GM13977 (cell line): ENCODE data around the gene C1S.

Experiments used
- DNase-seq: peaks from one replicate; pipeline ENCODE4 v3.0.0; 2012; ENCODE audit warnings: low spot score
- in situ Hi-C: fragments of 300-500 bp; cut with MboI; formaldehyde crosslinking; loops from one replicate; pipeline ENCODE4 v1.12.0; 2022; ENCODE audit warnings: low sequenced_read_pairs, low pct_unique_long_range_greater_than_20kb, mixed read lengths, inconsistent platforms; ENCODE audit not compliant: unreplicated experiment
- TF ChIP-seq, protein P1 (sequence below): IDR thresholded peaks from 2 replicates; pipeline ENCODE4 v1.5.1; 2012; ENCODE audit warnings: mild to moderate bottlenecking, control low read depth; ENCODE audit not compliant: insufficient read depth; ENCODE audit errors: extremely low read depth, missing control alignments

C1S gene

DNA sequence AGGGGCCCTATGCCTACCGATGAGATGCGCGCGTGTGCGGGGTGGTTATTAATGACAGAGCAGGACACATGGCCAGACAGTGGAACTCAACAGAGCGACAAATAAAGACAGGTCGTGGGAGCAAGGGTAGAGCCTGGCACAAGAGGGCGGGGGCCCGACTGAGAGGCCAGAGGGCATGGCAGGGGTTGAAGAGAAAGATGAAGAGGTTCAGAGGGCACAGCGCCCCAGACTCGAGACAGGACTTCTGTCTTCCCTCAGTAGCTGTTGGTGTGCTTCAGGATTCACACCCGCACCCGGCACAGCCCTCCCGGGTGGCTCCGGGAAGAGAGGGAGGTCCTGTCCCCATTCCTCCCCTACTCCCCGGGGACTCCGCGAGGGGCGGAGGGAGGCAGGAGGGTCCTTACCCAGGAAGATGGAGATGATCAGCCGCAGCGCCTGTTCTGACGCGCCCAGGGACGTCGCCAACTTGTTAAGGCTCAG, 42.6 kb upstream of the C1S start:
- no peak for DNase-seq
- TF ChIP-seq, protein P1, sequence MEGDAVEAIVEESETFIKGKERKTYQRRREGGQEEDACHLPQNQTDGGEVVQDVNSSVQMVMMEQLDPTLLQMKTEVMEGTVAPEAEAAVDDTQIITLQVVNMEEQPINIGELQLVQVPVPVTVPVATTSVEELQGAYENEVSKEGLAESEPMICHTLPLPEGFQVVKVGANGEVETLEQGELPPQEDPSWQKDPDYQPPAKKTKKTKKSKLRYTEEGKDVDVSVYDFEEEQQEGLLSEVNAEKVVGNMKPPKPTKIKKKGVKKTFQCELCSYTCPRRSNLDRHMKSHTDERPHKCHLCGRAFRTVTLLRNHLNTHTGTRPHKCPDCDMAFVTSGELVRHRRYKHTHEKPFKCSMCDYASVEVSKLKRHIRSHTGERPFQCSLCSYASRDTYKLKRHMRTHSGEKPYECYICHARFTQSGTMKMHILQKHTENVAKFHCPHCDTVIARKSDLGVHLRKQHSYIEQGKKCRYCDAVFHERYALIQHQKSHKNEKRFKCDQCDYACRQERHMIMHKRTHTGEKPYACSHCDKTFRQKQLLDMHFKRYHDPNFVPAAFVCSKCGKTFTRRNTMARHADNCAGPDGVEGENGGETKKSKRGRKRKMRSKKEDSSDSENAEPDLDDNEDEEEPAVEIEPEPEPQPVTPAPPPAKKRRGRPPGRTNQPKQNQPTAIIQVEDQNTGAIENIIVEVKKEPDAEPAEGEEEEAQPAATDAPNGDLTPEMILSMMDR = peak; percentile 0
- in situ Hi-C loops = no loop called here

DNA sequence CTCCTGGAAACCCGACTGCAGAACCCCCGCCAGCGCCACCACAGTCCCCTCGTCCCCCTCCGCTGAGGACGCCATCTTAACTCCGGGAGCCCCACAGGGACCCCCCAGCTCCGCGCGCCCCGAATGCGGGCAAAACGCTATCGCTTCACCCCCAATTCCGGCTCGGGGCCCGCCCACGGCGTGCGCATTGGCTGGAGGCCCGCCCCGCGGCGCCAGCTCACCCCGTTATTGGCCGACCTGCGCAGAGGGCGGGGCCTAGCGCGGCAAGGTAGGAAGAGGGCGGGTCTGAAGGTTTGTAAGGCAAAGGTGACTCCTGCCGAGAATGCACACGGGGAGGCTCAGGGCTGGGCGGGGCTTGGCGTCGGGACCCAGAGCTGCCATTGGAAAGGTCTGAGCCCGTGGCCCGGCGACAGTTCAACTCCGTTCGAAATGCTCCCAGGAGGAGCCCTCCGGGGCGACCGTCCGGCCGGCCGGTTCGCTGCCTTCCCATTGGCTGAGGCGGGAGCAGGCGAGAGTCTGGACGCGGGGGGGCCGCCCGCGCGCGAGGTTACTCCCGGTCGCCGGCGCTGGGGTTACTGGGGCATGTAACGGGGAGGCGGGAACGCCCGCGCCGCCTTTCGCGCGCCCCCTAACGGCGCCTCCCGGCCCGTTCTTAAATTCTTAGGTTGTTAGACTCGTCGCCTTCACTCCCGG, 42.0 kb upstream of the C1S start, which contains the start of gene LPCAT3:
Gene LPCAT3 (minus strand): TSS at position 127 of the 693 bp plus-strand sequence. CDS start 52 bp downstream, at position 75.
- in situ Hi-C loops = no loop called here
- TF ChIP-seq, protein P1 = peak; percentile 84
- DNase-seq = peak; percentile 97

DNA sequence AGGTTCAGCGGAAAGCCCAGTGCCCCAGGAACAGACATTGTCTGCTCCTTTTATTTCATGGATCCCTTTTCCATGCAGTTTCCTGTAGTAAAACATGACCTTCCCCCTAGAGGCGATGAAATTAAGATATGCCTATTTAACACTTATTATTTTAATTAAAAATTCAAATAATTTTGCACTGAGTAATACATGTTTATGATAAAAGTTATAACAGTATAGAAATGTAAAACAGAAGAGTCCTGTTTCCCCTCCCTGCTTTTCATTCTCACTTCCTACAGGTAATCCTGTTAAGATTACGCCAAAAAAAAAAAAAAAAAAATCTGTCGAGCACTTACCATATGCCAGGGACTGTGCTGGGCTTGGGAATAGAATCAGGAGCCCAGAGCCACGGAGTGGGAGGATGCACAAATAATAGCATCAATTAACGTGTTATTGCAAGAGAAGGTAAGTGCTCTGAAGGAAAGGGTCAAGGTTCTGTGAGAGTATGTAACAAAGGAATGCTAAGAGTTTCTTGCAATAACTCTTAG, 41.4 kb upstream of the C1S start:
- no peak for DNase-seq
- TF ChIP-seq, protein P1 = no peak
- in situ Hi-C loops = no loop called here

DNA sequence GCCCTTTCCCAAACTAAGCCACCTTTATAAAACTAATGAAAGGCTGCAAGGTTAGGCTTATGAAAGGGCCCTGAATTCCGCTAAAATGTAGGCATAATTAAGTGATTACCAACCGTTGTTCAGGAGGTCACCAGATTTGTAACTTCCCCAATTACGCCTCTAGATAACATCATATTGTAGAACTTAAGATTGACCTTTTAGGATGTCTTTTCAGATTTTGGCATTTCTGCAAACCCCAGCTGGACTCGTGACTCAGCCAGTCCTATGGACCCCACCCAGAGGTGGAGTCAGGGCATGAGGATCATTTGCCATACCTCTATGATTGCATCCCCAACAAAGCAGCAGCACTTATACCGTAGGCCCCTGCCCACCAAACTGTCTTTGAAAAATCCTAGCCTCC, 38.6 kb upstream of the C1S start:
- TF ChIP-seq, protein P1 = no peak
- DNase-seq = no peak
- in situ Hi-C loops = no loop called here

DNA sequence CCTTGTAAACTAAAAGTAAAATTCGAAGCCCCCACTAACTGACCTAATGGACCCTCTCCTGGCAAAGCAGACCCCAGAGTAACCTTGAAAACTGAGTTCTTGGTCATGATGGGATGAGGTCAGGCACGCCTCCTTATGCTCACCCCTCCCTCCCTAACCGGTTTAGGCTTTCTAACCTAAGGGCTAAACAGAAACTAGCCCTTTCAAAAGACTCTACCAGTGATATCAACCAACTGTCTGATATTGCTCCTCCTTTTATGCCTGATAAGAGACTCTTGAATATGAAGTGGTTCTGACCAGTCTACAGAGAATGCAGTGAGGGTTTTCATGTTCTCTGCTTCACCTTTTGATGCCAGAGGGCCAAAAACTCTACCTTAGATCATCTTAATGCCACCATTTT, 37.4 kb upstream of the C1S start:
- DNase-seq = no peak
- TF ChIP-seq, protein P1 = no peak
- in situ Hi-C loops = no loop called here

DNA sequence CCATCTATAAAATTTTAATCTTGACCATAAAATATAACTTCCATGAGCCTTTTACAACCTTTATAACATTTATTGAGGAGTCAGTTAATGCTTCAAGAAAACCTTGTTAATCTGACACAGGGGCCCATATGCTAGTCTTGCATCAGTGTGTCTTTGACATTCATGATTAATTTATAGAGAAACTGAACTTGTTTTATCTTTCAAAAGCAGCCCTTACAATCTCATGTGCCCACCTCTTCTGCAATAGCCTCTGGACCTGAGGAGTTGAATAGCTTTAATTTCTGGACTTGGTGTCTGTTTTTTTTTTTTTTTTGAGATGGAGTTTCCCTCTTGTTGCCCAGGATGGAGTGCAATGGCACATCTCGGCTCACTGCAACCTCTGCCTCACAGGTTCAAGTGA, 33.7 kb upstream of the C1S start:
- TF ChIP-seq, protein P1 = no peak
- in situ Hi-C loops = no loop called here
- DNase-seq = no peak
